ENCODE measurements around the gene ROBO1.

- TF ChIP-seq POLR2A (IDR thresholded peaks at IDR 0.05) (no peak), CTCF (IDR thresholded peaks at IDR 0.05) (no peak)
Observed at GRCh38 chr3:78940128-78940527, 827.7 kb downstream of the ROBO1 start.
